Stimulated activated CD4-positive, alpha-beta T cell treated with anti-CD3 and anti-CD28 coated beads, Interleukin-2, amount 100 ng/mL, for 24 hours (primary cell): ENCODE data around the gene PRCP.

Experiments
- DNase-seq, 2 donors: peaks; one replicate each; pipeline ENCODE4 v3.0.0-alpha.2; 2020

PRCP gene

DNA sequence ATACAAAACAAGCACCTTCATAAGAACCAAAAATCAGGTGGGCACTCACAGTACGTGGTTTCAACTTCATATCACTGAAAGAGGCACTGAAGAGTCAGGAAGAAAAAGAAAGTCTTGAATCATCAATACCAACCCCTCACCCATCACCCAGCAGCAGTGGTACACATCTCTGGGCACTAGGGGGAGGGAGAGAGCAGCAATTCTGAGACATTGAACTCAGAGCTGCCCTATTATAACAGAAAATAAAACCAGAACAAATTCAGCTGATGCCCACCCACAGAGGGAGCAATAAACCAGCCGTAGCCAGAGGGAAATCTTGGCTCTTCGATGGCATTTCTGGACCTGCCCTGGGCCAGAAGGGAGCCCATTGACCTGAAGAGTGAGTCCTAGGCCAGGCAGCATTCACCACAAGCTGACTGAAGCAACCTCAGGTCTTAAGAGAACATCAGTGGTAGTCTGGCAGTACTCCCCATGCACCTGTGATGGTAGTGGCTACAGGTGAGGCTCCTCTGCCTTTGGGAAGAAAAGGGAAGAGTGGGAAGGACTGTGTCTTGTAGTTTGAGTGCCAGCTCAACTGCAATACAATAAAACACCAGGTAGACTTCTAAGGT is 124.4 kb downstream of the PRCP start:
- peak in 1 of 2 donors; percentile 37 for DNase-seq

DNA sequence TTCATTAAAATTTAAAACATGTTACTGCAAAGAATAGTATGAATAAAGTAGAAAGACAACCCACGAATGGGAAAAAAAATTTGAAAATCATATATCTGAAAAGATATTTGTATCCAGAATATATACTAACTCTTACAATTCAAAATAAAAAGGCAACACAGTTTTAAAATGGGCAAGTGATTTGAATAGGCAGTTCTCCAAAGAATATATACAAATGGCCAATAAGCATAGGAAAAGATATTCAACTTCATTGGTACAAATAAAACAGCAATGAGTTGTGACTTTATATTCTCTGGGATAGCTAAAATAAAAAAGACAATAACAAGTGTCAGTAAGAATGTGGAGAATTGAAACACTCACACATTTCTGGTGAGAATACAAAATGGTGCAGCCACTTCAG is 125.0 kb downstream of the PRCP start:
- no peak for DNase-seq
